Measurements from ENCODE around the gene KRT85.
A peak's percentile ranks its signal among the peaks of the same experiment; 100 is the strongest.

Gene KRT85

DNA sequence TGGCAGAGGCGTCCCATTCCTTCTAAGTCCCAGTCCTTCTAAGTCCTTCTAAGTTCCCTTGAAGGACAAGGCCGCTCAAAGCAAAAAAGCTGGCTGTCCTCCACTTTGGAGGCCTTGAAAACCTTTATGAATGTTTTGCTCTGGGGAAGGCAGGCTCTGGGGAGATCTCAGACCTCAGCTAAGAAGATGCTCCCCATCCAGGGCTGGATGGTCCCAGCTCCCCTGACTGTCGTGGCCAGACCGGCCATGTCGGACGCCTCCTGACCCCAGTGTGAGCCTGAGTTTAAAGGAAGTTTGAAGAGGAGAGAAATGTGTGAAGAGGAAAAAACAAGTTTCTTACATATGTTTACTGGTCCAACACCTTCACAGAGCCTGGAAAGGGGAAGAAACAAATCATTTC, 12.3 kb upstream of the KRT85 start:
- no peak overlapping the region for H3K14ac ChIP-seq (ENCODE audit: low read length)
- H3K4me1 ChIP-seq (ENCODE audit: control insufficient read depth in 1 of 2, insufficient read depth in 2 of 2, low read length in 2 of 2), result no peaks in the 10 kb centered on the region
- no peak overlapping the region for H4K8ac ChIP-seq (ENCODE audit: low read depth, low read length)
- H3K18ac ChIP-seq (ENCODE audit: low read length), result no peak overlapping the region
- no peak for DNase-seq
- H2BK120ac ChIP-seq (ENCODE audit: insufficient read depth, low read length, poor library complexity), result no peak overlapping the region
- H3K23ac ChIP-seq (ENCODE audit: low read length), result no peak overlapping the region
- H4K12ac ChIP-seq (ENCODE audit: low read depth, low read length), result no peak overlapping the region
- H3K27ac ChIP-seq (ENCODE audit: low read depth, low read length), result no peak overlapping the region
- no peaks in the 10 kb centered on the region for H3K27me3 ChIP-seq (ENCODE audit: insufficient read depth, low read length)
- no peak overlapping the region for H2BK5ac ChIP-seq (ENCODE audit: low read depth, low read length, poor library complexity)
- H3K9me3 ChIP-seq (ENCODE audit: insufficient read depth, low read depth, low read length), result no peaks in the 10 kb centered on the region
- H4K91ac ChIP-seq (ENCODE audit: low read depth, low read length), result no peak overlapping the region
- no peaks in the 10 kb centered on the region for H3K79me1 ChIP-seq (ENCODE audit: low read length)
- no peak overlapping the region for H3K4me3 ChIP-seq (ENCODE audit: low read depth, low read length)
- no peak overlapping the region for H3K4me2 ChIP-seq (ENCODE audit: low read length)
- H2AK5ac ChIP-seq (ENCODE audit: low read length), result no peak overlapping the region
- no CpG with 5 or more reads among the region's 6 CpGs for WGBS (ENCODE audit: extremely low coverage, insufficient coverage, insufficient read length)
- no peak overlapping the region for H2BK12ac ChIP-seq (ENCODE audit: low read length)
- H3K4ac ChIP-seq (ENCODE audit: low read depth, low read length), result no peak overlapping the region
- no peaks in the 10 kb centered on the region for H3K79me2 ChIP-seq (ENCODE audit: control insufficient read depth, insufficient read depth, low read length, poor library complexity)
- no peak overlapping the region for H2AFZ ChIP-seq (ENCODE audit: insufficient read depth, low read length, poor library complexity)
- H3K9ac ChIP-seq (ENCODE audit: low read length), result no peak overlapping the region
- H3K36me3 ChIP-seq (ENCODE audit: control insufficient read depth in 1 of 2, insufficient read depth in 2 of 2, low read length in 2 of 2), result no peaks in the 10 kb centered on the region

DNA sequence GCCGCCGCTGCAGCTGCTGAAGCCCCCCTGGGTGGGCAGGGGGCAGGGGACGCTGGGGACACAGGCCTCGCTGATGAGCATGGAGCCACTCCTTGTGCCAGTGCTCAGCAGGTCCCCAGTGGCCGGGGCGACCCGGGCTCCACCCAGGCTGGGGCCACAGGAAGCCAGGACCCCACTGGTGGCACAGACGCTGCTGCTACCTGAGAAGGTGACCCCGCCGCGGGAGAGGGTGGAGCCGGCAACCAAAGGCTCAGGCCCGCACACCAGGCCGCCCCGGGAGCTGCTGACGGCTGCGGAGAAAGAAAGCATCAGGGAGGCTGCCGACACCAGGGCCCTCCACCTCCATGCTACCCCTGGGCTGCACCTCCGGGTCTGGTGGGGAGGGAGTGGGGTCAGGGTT, 10.8 kb upstream of the KRT85 start:
- Histone ChIP-seq H3K4ac (ENCODE audit: low read depth, low read length) (no peak overlapping the region), H4K12ac (ENCODE audit: low read depth, low read length) (no peak overlapping the region), H2BK12ac (ENCODE audit: low read length) (no peak overlapping the region), H3K79me2 (ENCODE audit: control insufficient read depth, insufficient read depth, low read length, poor library complexity) (no peaks in the 10 kb centered on the region), H2BK5ac (ENCODE audit: low read depth, low read length, poor library complexity) (no peak overlapping the region), H3K23ac (ENCODE audit: low read length) (no peak overlapping the region), H3K79me1 (ENCODE audit: low read length) (no peaks in the 10 kb centered on the region), H2AK5ac (ENCODE audit: low read length) (no peak overlapping the region), H3K9me3 (ENCODE audit: insufficient read depth, low read depth, low read length) (no peaks in the 10 kb centered on the region), H3K14ac (ENCODE audit: low read length) (no peak overlapping the region), H3K27me3 (ENCODE audit: insufficient read depth, low read length) (no peaks in the 10 kb centered on the region), H3K36me3 (ENCODE audit: control insufficient read depth in 1 of 2, insufficient read depth in 2 of 2, low read length in 2 of 2) (no peaks in the 10 kb centered on the region), H2AFZ (ENCODE audit: insufficient read depth, low read length, poor library complexity) (no peak overlapping the region), H4K91ac (ENCODE audit: low read depth, low read length) (no peak overlapping the region), H3K9ac (ENCODE audit: low read length) (no peak overlapping the region), H3K4me2 (ENCODE audit: low read length) (no peak overlapping the region), H4K8ac (ENCODE audit: low read depth, low read length) (no peak overlapping the region), H3K18ac (ENCODE audit: low read length) (no peak overlapping the region), H2BK120ac (ENCODE audit: insufficient read depth, low read length, poor library complexity) (no peak overlapping the region), H3K27ac (ENCODE audit: low read depth, low read length) (no peak overlapping the region), H3K4me1 (ENCODE audit: control insufficient read depth in 1 of 2, insufficient read depth in 2 of 2, low read length in 2 of 2) (no peaks in the 10 kb centered on the region), H3K4me3 (ENCODE audit: low read depth, low read length) (no peak overlapping the region)
- no CpG with 5 or more reads among the region's 19 CpGs for WGBS (ENCODE audit: extremely low coverage, insufficient coverage, insufficient read length)
- no peak for DNase-seq

DNA sequence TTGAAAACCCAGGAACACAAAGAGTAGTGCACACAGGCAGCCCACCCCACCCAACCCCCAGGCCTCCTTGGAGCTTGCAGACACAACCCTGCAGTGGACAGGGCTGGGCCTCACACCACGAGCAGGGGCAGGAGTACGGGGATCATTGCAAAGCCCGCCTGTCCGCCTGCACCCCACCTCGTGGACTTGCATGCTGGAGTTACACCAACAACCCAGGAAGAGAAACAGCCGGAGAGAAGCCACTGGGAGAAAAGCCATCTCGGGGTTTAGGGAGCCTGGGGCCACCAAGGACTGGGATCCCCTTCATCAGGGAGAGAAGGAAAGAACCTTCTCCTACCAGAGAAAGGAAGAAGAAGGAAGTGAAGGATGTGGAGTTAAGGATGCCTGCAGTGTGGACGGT, 10.0 kb upstream of the KRT85 start:
- H3K4me2 ChIP-seq (ENCODE audit: low read length), result no peak overlapping the region
- no peaks in the 10 kb centered on the region for H3K9me3 ChIP-seq (ENCODE audit: insufficient read depth, low read depth, low read length)
- H3K79me2 ChIP-seq (ENCODE audit: control insufficient read depth, insufficient read depth, low read length, poor library complexity), result no peaks in the 10 kb centered on the region
- H3K36me3 ChIP-seq (ENCODE audit: control insufficient read depth in 1 of 2, insufficient read depth in 2 of 2, low read length in 2 of 2), result no peaks in the 10 kb centered on the region
- no peak overlapping the region for H2BK12ac ChIP-seq (ENCODE audit: low read length)
- H3K4me3 ChIP-seq (ENCODE audit: low read depth, low read length), result no peak overlapping the region
- H3K79me1 ChIP-seq (ENCODE audit: low read length), result no peaks in the 10 kb centered on the region
- no peak overlapping the region for H4K8ac ChIP-seq (ENCODE audit: low read depth, low read length)
- H3K27me3 ChIP-seq (ENCODE audit: insufficient read depth, low read length), result no peaks in the 10 kb centered on the region
- H2AFZ ChIP-seq (ENCODE audit: insufficient read depth, low read length, poor library complexity), result no peak overlapping the region
- no peak overlapping the region for H3K23ac ChIP-seq (ENCODE audit: low read length)
- no peak overlapping the region for H4K12ac ChIP-seq (ENCODE audit: low read depth, low read length)
- H4K91ac ChIP-seq (ENCODE audit: low read depth, low read length), result no peak overlapping the region
- no peak overlapping the region for H3K27ac ChIP-seq (ENCODE audit: low read depth, low read length)
- no peak overlapping the region for H3K9ac ChIP-seq (ENCODE audit: low read length)
- no peak overlapping the region for H3K14ac ChIP-seq (ENCODE audit: low read length)
- no peak overlapping the region for H3K4ac ChIP-seq (ENCODE audit: low read depth, low read length)
- no CpG with 5 or more reads among the region's 8 CpGs for WGBS (ENCODE audit: extremely low coverage, insufficient coverage, insufficient read length)
- DNase-seq, result no peak
- no peaks in the 10 kb centered on the region for H3K4me1 ChIP-seq (ENCODE audit: control insufficient read depth in 1 of 2, insufficient read depth in 2 of 2, low read length in 2 of 2)
- H2BK120ac ChIP-seq (ENCODE audit: insufficient read depth, low read length, poor library complexity), result no peak overlapping the region
- no peak overlapping the region for H3K18ac ChIP-seq (ENCODE audit: low read length)
- H2AK5ac ChIP-seq (ENCODE audit: low read length), result no peak overlapping the region
- H2BK5ac ChIP-seq (ENCODE audit: low read depth, low read length, poor library complexity), result no peak overlapping the region

DNA sequence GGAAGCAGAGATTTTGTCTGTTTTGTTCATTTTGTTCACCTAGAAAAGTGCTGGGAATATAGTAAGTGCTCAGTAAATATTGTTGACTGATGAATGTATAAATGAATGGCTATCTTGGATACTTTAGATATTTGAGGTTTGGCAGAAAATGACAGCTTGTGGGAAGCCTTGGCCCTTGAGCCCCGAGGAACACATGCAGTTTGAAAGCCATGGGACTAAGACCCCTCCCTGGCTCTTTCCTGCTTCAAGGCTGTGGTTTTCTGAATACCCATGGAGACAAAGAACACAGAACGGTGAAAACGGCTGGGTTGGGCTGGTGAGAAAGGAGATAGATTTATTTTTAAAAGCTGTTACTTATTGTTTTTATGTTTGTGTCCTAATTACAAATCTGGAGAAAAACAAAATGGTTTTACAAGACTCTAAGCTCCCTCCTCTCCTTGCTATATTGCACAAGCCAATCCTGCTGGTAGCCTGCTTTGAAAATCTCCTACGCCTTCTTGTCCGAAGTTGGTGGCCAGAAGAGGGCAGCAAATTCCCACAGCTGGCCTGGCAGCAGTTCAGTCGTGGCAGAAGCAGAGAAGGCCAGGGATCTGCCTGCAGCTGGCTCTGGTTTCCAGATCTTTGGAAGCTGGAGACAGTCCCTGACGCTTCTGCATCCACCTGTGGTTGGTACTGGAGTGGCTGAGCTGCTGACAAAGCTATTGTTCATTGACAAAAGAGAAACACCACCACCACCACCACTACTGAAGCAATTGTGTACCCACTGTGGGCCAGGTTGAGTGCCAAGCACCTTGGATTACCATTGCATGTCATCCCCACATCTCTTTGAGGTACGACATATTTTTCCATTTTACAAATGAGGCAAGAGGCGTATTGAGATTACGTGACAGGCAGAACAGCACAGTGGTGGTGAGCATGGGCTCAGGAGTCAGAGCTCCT, 5.2 kb upstream of the KRT85 start:
- Histone ChIP-seq H3K27me3 (ENCODE audit: insufficient read depth, low read length) (no peaks in the 10 kb centered on the region), H4K12ac (ENCODE audit: low read depth, low read length) (no peak overlapping the region), H3K14ac (ENCODE audit: low read length) (no peak overlapping the region), H2BK5ac (ENCODE audit: low read depth, low read length, poor library complexity) (no peak overlapping the region), H2BK12ac (ENCODE audit: low read length) (no peak overlapping the region), H3K9ac (ENCODE audit: low read length) (no peak overlapping the region), H3K36me3 (ENCODE audit: control insufficient read depth in 1 of 2, insufficient read depth in 2 of 2, low read length in 2 of 2) (no peaks in the 10 kb centered on the region), H3K23ac (ENCODE audit: low read length) (no peak overlapping the region), H3K79me1 (ENCODE audit: low read length) (no peaks in the 10 kb centered on the region), H3K4ac (ENCODE audit: low read depth, low read length) (no peak overlapping the region), H2AFZ (ENCODE audit: insufficient read depth, low read length, poor library complexity) (no peak overlapping the region), H3K4me1 (ENCODE audit: control insufficient read depth in 1 of 2, insufficient read depth in 2 of 2, low read length in 2 of 2) (no peaks in the 10 kb centered on the region), H3K9me3 (ENCODE audit: insufficient read depth, low read depth, low read length) (peaks cover 2% of the 10 kb centered on the region), H4K8ac (ENCODE audit: low read depth, low read length) (no peak overlapping the region), H2BK120ac (ENCODE audit: insufficient read depth, low read length, poor library complexity) (no peak overlapping the region), H3K79me2 (ENCODE audit: control insufficient read depth, insufficient read depth, low read length, poor library complexity) (no peaks in the 10 kb centered on the region), H3K18ac (ENCODE audit: low read length) (no peak overlapping the region), H2AK5ac (ENCODE audit: low read length) (no peak overlapping the region), H4K91ac (ENCODE audit: low read depth, low read length) (no peak overlapping the region), H3K4me3 (ENCODE audit: low read depth, low read length) (peak overlapping the region; percentile 21), H3K27ac (ENCODE audit: low read depth, low read length) (no peak overlapping the region), H3K4me2 (ENCODE audit: low read length) (no peak overlapping the region)
- no CpG with 5 or more reads among the region's 10 CpGs for WGBS (ENCODE audit: extremely low coverage, insufficient coverage, insufficient read length)
- peak; percentile 70 to 95 for DNase-seq

All from trophoblast cell (in vitro differentiated cells and primary cell).